Germinal center (tissue), 1 donor: ENCODE measurements around the gene HAPLN3.
"Not testable (repeated sequence)": the region's sequence is repeated elsewhere in the genome, so short reads cannot be mapped to it uniquely, and the experiment has no call there.

Source experiments
- DNase-seq: peaks from one replicate; pipeline ENCODE4 v3.0.0; 2012; ENCODE audit warnings: mixed read lengths, low spot score

HAPLN3 gene

DNA sequence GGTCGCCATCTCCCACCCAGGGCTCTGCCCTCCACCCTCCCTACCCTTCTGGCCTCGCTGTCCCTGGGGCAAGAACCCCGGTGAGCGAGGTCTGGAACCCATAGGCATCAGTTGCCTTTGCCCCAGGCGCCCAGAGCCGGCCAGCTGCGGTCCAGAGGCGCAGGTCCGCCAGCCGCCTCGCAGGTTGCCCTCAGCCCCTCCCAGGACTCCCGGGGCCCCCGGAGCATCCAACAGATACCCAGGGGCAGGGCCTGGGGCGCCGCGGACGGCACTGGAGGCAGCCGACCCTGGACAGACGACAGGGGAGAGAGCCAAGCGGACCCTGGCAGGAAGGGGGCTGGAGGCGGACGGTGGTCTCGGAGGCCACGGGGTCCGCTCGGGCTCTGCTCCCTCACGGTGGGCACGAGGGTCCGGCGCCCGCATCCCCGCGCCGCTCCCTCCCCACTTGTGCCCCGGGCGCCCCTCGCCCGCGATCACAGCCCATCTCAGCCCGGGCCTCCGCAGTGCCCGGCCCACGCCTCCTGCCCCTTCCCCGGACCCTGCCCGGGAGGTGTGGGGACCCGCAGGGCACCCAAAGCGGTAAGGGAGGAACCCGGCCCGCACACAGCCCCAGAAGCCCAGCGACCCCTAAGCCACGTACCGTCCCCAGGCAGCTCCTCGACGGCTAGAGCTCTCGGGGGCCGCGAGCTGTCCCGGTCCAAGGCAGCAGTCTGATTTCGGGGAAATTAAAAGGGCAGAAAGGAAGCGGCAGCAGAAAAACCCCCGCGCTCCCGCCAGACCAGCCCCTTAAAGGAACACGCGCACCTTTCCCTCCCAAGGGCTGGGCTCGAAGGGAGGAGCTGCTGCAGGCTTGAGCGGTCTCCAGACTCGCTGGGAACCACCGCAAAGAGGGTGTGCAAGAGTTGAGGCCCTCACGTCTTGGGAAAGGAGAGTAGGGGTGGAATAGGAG is at the start of gene HAPLN3:
Gene HAPLN3, minus strand, starts transcription at position 726 of the 949 bp plus-strand sequence. CDS start 8,246 bp downstream, outside the sequence.
- DNase-seq, result peak; percentile 49

DNA sequence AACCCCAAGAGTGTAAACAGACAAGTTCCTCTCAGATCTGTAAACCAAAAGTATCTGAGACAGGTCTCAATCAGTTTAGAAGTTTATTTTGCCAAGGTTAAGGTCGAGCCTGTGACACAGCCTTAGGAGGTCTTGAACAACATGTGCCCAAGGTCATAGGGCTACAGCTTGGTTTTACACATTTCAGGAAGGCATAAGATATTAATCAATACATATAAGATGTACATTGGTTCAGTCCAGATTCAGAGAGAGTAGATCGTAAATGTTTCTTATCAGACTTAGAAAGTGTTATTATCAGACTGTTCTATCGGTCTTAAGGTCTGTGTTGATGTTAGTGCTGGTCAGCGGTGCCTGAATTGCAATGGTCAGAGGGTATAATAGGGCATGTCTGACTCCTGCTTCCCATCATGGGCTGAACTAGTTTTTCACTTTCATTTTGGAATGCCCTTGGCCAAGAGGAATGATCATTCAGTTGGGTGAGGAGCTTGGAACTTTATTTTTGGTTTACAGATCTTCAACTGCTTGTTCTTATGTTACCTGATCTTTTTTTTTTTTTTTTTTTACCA is 44.8 kb upstream of the HAPLN3 start:
- no peak for DNase-seq

DNA sequence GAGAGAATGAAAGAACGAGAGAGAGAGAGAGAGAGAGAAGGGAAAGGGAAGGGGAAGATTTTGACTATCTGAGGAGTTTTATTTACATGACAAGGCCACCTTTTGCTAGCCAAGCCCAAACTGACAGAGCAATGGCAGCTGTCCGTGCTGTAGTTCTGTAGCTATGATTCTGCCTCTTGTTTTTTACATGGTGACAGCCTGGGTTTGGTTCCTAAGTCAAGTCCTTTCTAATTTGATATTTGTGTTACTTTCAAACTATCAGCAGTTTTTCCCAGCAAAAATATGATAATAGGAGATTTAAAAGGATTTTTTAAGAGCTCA is 44.1 kb upstream of the HAPLN3 start:
- no peak for DNase-seq

DNA sequence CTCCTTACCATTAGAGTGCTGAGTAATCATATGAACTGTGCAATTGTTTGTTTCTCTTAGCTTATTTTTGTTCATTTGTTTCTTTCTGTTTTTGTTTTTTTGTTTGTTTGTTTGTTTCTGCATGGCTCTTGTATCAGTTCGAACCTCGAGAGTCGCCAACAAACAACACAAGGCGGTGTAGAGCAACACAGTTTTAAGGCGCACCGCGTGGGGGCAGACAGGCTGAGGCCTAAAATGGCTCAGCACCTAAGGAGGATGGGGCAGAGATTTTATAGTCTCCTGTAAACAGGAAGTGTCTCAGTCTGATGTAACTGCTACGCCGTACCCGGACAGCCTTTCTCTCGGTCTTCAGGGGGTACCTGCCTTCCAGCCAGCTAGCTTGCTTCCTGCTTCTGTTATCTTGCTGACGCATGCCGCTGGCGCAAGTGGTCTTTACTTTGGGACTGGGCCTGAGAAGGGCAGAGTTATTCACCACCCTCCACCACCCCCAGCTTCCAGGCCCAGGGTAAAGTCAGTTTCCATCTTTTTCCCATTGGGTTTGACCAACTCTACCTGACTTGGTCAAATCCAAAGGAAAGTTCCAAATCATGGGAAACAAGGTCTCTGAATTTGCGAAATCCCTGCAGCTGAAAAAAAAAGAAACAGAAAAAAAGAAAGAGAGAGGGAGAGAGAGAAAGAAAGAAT is 43.6 kb upstream of the HAPLN3 start:
- DNase-seq, result no peak

DNA sequence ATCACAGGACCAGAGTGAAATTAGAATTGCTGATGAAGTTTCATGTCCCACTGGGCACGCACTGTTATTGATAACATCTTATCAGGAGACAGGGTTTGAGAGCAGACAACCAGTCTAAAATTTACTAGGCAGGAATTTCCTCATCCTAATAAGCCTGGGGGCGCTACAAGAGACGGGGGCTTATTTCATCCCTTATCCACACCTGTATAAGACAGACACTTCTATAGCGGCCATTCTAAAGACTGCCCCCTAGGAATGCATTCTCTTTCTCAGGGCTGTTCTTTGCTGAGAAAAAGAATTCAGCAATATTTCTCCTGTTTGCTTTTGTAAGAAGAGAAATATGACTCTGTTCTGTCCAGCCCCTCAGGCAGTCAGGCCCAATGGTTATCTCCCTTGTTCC is 39.1 kb upstream of the HAPLN3 start:
- not testable (repeated sequence) for DNase-seq

DNA sequence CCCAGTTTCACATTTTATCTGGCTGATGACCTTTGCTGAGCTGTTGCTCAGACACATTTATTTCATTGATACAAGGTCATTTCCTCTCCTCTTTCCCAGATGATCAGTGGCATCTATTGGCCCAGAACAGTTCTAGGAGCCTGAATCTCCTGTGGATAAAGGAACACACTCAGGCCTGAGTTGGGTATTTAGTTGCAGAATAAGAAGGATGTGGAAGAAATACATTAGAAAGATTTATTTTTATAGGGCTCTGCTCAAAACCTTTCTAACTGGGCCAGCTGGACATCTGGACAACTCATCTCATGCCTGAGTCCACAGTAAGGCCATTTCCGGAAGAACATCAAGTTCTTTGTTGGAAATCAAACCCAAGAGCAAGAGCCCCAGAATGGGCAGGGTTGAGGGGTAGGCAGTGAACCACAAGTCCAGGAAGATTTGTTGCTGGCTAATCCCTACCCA is 37.6 kb upstream of the HAPLN3 start:
- no peak for DNase-seq

DNA sequence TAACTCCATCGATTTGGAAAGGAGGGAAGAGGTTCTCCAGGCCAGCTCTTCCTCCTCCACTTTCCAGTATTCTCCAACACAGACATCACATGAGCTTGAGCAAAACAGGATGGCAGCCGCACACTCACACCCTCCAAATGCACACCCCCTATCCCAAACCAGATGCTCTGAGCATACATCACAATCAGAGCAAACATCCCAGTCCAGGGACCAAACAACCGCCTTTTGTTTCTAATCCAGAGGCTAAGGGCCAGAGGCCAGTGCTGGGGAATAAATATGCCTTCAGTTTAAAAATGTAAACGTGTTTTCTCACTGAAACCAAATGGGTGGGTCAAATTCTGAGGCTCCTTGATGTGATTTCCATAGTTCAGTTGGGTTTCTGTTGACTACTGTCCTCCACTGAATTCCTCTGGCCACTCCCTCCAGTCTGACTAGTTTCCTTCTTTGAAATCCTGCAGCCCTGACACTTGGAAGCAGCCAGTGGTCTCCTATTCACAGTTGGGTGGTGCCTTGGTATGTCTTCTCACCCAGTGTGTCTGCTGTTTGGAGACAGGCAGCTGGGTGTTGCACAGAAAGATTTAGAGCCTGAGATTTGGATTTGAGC is 37.0 kb upstream of the HAPLN3 start:
- no peak for DNase-seq

DNA sequence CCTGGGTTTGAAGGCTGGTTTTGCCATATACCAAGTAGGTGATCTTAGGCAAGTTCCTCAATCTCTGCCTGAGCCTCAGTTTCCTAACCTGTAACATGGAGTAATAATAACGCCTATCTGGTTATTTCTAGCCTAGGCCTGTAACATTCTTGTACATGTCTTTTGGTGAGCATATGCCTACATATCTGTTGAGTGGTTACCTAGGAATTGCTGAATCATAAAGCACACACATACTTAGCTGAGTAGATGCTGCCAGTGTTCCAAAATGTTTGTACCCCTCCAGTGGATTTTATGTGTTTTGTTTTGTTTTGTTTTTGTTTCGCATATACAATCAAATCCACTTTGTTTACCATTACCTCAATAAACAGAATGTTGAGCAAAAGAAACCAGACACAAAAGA is 35.2 kb upstream of the HAPLN3 start:
- DNase-seq, result no peak

- not testable (repeated sequence) for DNase-seq
These were observed 34.2 kb upstream of the HAPLN3 start for GRCh38 chr15:88929358-88930098.

DNA sequence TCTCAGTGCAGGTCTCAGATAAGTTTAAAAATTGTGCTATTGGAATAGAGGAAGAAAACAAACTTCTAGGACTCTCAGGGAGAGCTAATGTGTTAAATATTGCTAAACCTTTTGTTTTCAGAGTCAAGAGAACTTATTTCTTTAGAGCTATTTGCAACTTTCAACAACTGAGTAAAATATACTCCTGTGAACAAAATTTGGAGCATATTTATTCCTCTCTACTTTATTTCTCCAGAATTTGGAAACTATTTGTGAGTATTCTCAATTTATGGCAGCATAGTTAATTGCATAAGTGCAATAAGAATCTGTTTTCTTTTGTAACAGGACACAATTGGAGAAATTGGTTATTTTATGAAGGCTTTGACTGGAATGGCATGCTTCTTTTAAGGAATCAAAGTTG is 32.8 kb upstream of the HAPLN3 start:
- DNase-seq, result not testable (repeated sequence)

GRCh38 chr15:88925648-88926047 is 30.3 kb upstream of the HAPLN3 start:
- not testable (repeated sequence) for DNase-seq

DNA sequence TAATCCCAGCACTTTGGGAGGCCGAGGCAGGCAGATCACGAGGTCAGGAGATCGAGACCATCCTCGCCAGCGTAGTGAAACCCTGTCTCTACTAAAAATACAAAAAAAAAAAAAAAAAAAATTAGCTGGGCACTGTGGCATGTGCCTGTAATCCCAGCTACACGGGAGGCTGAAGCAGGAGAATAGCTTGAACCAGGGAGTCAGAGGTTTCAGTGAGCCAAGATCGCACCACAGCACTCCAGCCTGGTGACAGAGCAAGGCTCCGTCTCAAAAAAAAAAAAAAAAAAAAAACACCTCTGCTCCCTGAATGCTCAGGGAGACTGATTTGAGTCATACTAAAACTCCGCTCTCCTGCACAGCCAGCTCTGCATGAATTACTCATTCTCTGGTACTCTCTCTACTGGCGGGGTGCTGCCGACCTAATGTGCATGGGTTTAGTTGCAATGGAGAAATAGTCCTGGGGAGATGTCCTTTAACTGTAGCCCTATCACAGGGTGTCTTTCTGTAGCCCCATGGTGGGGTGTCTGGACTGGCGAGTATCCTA is 25.6 kb upstream of the HAPLN3 start:
- DNase-seq, result not testable (repeated sequence)

GRCh38 chr15:88920186-88920891 is 25.0 kb upstream of the HAPLN3 start:
- no peak for DNase-seq

GRCh38 chr15:88918738-88919137 is 23.4 kb upstream of the HAPLN3 start:
- no peak for DNase-seq

DNA sequence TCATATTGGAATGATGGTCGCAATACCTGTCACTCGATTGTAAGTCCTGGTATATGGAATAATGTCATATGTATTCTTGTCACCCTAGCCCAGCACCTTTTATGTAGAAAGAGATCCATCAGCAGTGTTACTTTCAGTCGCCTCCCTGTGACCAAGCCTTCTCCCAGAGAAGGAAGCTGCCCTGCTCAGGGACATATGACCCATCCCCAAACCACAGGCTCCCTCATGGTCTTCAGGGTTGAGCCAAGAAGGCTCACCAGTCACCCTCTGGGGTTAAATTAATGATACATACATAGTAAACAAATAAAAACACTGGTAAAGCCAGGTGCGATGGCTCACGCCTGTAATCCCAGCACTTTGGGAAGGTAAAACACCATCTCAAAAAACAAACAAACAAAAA is 22.4 kb upstream of the HAPLN3 start:
- DNase-seq, result no peak

DNA sequence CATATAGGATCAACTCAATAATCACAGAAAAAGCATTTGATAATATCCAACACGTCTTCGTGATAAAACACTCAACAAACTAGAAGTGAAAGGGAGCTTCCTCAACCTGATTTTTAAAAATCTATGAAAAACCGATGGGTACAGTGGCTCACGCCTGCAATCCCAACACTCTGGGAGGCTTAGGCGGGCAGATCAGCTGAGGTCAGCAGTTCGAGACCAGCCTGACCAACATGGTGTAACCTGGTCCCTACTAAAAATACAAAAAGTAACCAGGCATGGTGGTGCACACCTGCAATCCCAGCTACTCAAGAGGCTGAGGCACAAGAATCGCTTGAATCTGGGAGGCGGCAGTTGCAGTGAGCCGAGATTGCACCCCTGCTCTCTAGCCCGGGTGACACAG is 20.0 kb upstream of the HAPLN3 start:
- no peak for DNase-seq

GRCh38 chr15:88913850-88914169 is 18.5 kb upstream of the HAPLN3 start:
- DNase-seq, result no peak

GRCh38 chr15:88913017-88913849 is 17.9 kb upstream of the HAPLN3 start, which contains the start of gene MFGE8:
Gene MFGE8 (minus strand): TSS chr15:88913379. CDS start chr15:88913319, 60 bp downstream.
- peak; percentile 75 for DNase-seq

DNA sequence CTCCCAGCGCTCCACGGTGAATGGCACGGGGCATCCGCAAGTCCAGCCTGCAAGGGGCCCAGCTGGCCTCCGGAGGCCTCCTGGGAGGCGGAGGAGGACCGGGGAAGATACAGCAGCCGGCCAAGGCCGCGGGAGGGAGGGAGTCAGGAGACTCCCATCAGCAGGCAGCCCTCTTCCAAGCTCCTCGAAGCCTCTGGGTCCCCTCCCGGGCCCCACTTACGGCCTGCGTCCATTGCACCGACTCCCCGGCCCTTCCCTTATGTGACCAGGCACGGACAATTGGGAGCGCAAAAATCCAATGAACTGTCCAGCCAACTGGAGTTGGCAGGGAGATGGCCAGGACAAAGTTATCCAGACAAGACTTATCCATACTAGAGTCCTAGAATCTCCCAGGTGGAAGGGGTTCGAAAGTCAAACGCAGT is 17.2 kb upstream of the HAPLN3 start:
- no peak for DNase-seq

DNA sequence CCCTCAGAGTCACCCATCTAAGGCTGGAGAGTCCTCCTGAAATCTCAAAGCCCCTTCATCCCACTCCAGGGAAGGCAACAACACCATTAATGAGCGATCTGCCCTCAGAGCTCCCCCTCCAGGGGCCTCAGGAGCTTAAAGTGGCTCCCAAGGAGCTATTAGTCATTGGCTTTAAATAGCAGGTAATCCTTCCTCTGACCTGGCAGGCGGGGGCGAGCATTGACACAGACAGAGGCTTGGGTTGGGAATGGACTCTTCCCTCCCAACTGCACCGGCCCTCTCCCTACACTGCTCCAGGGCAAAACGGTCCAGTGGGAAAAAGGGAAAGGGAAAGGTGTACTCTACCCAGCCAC is 16.4 kb upstream of the HAPLN3 start:
- peak; percentile 1 for DNase-seq
